ENCODE results near the gene GPR3.

Gene GPR3

GRCh38 chr1:27366411-27367159, 25.8 kb upstream of the GPR3 start, which contains the start of gene MAP3K6:
Gene MAP3K6 (minus strand): TSS chr1:27366961. CDS start chr1:27366597, 364 bp downstream.
- Histone ChIP-seq H3K4me3 (ENCODE audit: low read depth in 1 of 2, low read length in 2 of 2) (peak within 1 kb of the TSS; percentile 71 to 75), H3K4me1 (ENCODE audit: control insufficient read depth in 1 of 2, insufficient read depth in 2 of 2, low read length in 2 of 2) (peaks cover 17 to 25% of the 10 kb centered on the region in 2 donors), H3K27me3 (ENCODE audit: control insufficient read depth in 1 of 2, insufficient read depth in 2 of 2, low read length in 2 of 2) (no peaks in the 10 kb centered on the region), H3K9me3 (ENCODE audit: control insufficient read depth in 1 of 2, low read length in 2 of 2) (no peaks in the 10 kb centered on the region), H3K36me3 (ENCODE audit: control insufficient read depth in 1 of 2, insufficient read depth in 2 of 2, low read length in 2 of 2) (peaks cover 0 to 9% of the 10 kb centered on the region in 2 donors), H3K9ac (ENCODE audit: low read depth in 1 of 2, low read length in 2 of 2) (peak within 1 kb of the TSS; percentile 64 to 71), H3K27ac (ENCODE audit: low read depth, low read length) (peak within 1 kb of the TSS; percentile 89)

- Histone ChIP-seq H3K36me3 (ENCODE audit: control insufficient read depth in 1 of 2, insufficient read depth in 2 of 2, low read length in 2 of 2) (peaks cover 0 to 5% of the 10 kb centered on the region in 2 donors), H3K4me1 (ENCODE audit: control insufficient read depth in 1 of 2, insufficient read depth in 2 of 2, low read length in 2 of 2) (peaks cover 17 to 25% of the 10 kb centered on the region in 2 donors), H3K27me3 (ENCODE audit: control insufficient read depth in 1 of 2, insufficient read depth in 2 of 2, low read length in 2 of 2) (no peaks in the 10 kb centered on the region), H3K9ac (ENCODE audit: low read depth in 1 of 2, low read length in 2 of 2) (peak overlapping the region; percentile 58 to 71), H3K27ac (ENCODE audit: low read depth, low read length) (peak overlapping the region; percentile 89), H3K4me3 (ENCODE audit: low read depth in 1 of 2, low read length in 2 of 2) (peak overlapping the region; percentile 67 to 75), H3K9me3 (ENCODE audit: control insufficient read depth in 1 of 2, low read length in 2 of 2) (no peaks in the 10 kb centered on the region)
Observed at GRCh38 chr1:27367160-27367650, 25.2 kb upstream of the GPR3 start.

GRCh38 chr1:27368869-27369582, 23.4 kb upstream of the GPR3 start:
- no peak overlapping the region for H3K27ac ChIP-seq (ENCODE audit: low read depth, low read length)
- no peaks in the 10 kb centered on the region for H3K9me3 ChIP-seq (ENCODE audit: control insufficient read depth in 1 of 2, low read length in 2 of 2)
- H3K4me1 ChIP-seq (ENCODE audit: control insufficient read depth in 1 of 2, insufficient read depth in 2 of 2, low read length in 2 of 2), result peaks cover 17 to 25% of the 10 kb centered on the region in 2 donors

GRCh38 chr1:27372022-27372807, 20.2 kb upstream of the GPR3 start:
- no peak overlapping the region for H3K4me3 ChIP-seq (ENCODE audit: low read depth in 1 of 2, low read length in 2 of 2)
- H3K9ac ChIP-seq (ENCODE audit: low read depth in 1 of 2, low read length in 2 of 2), result no peak overlapping the region
- H3K4me1 ChIP-seq (ENCODE audit: control insufficient read depth in 1 of 2, insufficient read depth in 2 of 2, low read length in 2 of 2), result peaks cover 4 to 10% of the 10 kb centered on the region in 2 donors
- H3K9me3 ChIP-seq (ENCODE audit: control insufficient read depth in 1 of 2, low read length in 2 of 2), result no peaks in the 10 kb centered on the region
- H3K27me3 ChIP-seq (ENCODE audit: control insufficient read depth in 1 of 2, insufficient read depth in 2 of 2, low read length in 2 of 2), result peaks cover 0 to 4% of the 10 kb centered on the region in 2 donors
- no peaks in the 10 kb centered on the region for H3K36me3 ChIP-seq (ENCODE audit: control insufficient read depth in 1 of 2, insufficient read depth in 2 of 2, low read length in 2 of 2)
- no peak overlapping the region for H3K27ac ChIP-seq (ENCODE audit: low read depth, low read length)

More at GRCh38 chr1:27368869-27369582, 23.4 kb upstream of the GPR3 start:
- Histone ChIP-seq H3K4me3 (ENCODE audit: low read depth in 1 of 2, low read length in 2 of 2) (no peak overlapping the region), H3K27me3 (ENCODE audit: control insufficient read depth in 1 of 2, insufficient read depth in 2 of 2, low read length in 2 of 2) (no peaks in the 10 kb centered on the region), H3K36me3 (ENCODE audit: control insufficient read depth in 1 of 2, insufficient read depth in 2 of 2, low read length in 2 of 2) (no peaks in the 10 kb centered on the region), H3K9ac (ENCODE audit: low read depth in 1 of 2, low read length in 2 of 2) (no peak overlapping the region)

- no peaks in the 10 kb centered on the region for H3K36me3 ChIP-seq (ENCODE audit: control insufficient read depth in 1 of 2, insufficient read depth in 2 of 2, low read length in 2 of 2)
- peaks cover 0 to 4% of the 10 kb centered on the region in 2 donors for H3K4me1 ChIP-seq (ENCODE audit: control insufficient read depth in 1 of 2, insufficient read depth in 2 of 2, low read length in 2 of 2)
- H3K4me3 ChIP-seq (ENCODE audit: low read depth in 1 of 2, low read length in 2 of 2), result no peak overlapping the region
- no peak overlapping the region for H3K27ac ChIP-seq (ENCODE audit: low read depth, low read length)
- no peak overlapping the region for H3K9ac ChIP-seq (ENCODE audit: low read depth in 1 of 2, low read length in 2 of 2)
- peaks cover 0 to 4% of the 10 kb centered on the region in 2 donors for H3K27me3 ChIP-seq (ENCODE audit: control insufficient read depth in 1 of 2, insufficient read depth in 2 of 2, low read length in 2 of 2)
- no peaks in the 10 kb centered on the region for H3K9me3 ChIP-seq (ENCODE audit: control insufficient read depth in 1 of 2, low read length in 2 of 2)
Observed at GRCh38 chr1:27372808-27373690, 19.4 kb upstream of the GPR3 start.

- Histone ChIP-seq H3K36me3 (ENCODE audit: control insufficient read depth in 1 of 2, insufficient read depth in 2 of 2, low read length in 2 of 2) (no peaks in the 10 kb centered on the region), H3K4me1 (ENCODE audit: control insufficient read depth in 1 of 2, insufficient read depth in 2 of 2, low read length in 2 of 2) (no peaks in the 10 kb centered on the region), H3K27ac (ENCODE audit: low read depth, low read length) (no peak within 1 kb of the TSS), H3K9ac (ENCODE audit: low read depth in 1 of 2, low read length in 2 of 2) (no peak within 1 kb of the TSS), H3K4me3 (ENCODE audit: low read depth in 1 of 2, low read length in 2 of 2) (no peak within 1 kb of the TSS), H3K9me3 (ENCODE audit: control insufficient read depth in 1 of 2, low read length in 2 of 2) (no peaks in the 10 kb centered on the region), H3K27me3 (ENCODE audit: control insufficient read depth in 1 of 2, insufficient read depth in 2 of 2, low read length in 2 of 2) (peaks cover 0 to 4% of the 10 kb centered on the region in 2 donors)
Observed at GRCh38 chr1:27374362-27375086, 17.9 kb upstream of the GPR3 start, which contains the start of gene FCN3. Gene FCN3 (minus strand): TSS chr1:27374824. CDS start chr1:27374818, 6 bp downstream.

- Histone ChIP-seq H3K36me3 (ENCODE audit: control insufficient read depth in 1 of 2, insufficient read depth in 2 of 2, low read length in 2 of 2) (no peaks in the 10 kb centered on the region), H3K27me3 (ENCODE audit: control insufficient read depth in 1 of 2, insufficient read depth in 2 of 2, low read length in 2 of 2) (peaks cover 0 to 11% of the 10 kb centered on the region in 2 donors)
Observed at GRCh38 chr1:27377760-27378495, 14.5 kb upstream of the GPR3 start.

GRCh38 chr1:27379564-27380122, 12.8 kb upstream of the GPR3 start:
- Histone ChIP-seq H3K9ac (ENCODE audit: low read depth in 1 of 2, low read length in 2 of 2) (no peak overlapping the region), H3K4me1 (ENCODE audit: control insufficient read depth in 1 of 2, insufficient read depth in 2 of 2, low read length in 2 of 2) (no peaks in the 10 kb centered on the region), H3K36me3 (ENCODE audit: control insufficient read depth in 1 of 2, insufficient read depth in 2 of 2, low read length in 2 of 2) (no peaks in the 10 kb centered on the region), H3K4me3 (ENCODE audit: low read depth in 1 of 2, low read length in 2 of 2) (no peak overlapping the region), H3K9me3 (ENCODE audit: control insufficient read depth in 1 of 2, low read length in 2 of 2) (no peaks in the 10 kb centered on the region), H3K27me3 (ENCODE audit: control insufficient read depth in 1 of 2, insufficient read depth in 2 of 2, low read length in 2 of 2) (peaks cover 0 to 8% of the 10 kb centered on the region in 2 donors), H3K27ac (ENCODE audit: low read depth, low read length) (no peak overlapping the region)

More at GRCh38 chr1:27377760-27378495, 14.5 kb upstream of the GPR3 start:
- no peaks in the 10 kb centered on the region for H3K9me3 ChIP-seq (ENCODE audit: control insufficient read depth in 1 of 2, low read length in 2 of 2)
- H3K4me1 ChIP-seq (ENCODE audit: control insufficient read depth in 1 of 2, insufficient read depth in 2 of 2, low read length in 2 of 2), result no peaks in the 10 kb centered on the region
- H3K4me3 ChIP-seq (ENCODE audit: low read depth in 1 of 2, low read length in 2 of 2), result no peak overlapping the region
- no peak overlapping the region for H3K27ac ChIP-seq (ENCODE audit: low read depth, low read length)
- no peak overlapping the region for H3K9ac ChIP-seq (ENCODE audit: low read depth in 1 of 2, low read length in 2 of 2)

Measured in duodenal mucosa (tissue), 2 donors.